ENCODE data around the gene CRTAC1. TPM values are rescaled to one million over a fixed set of nuclear protein-coding genes. Genes with fewer than 3 reads are reported as not detected.
A peak's percentile ranks its signal among the peaks of the same experiment; 100 is the strongest.

Gene CRTAC1
- total and polyA plus RNA-seq, 9 of the 15 experiments (the other 6 are each of a cell fraction or from before 2014, with no cell fraction given), result not detected

- TF ChIP-seq ZNF644 (tag; IDR thresholded peaks at IDR 0.05; ENCODE audit: low read depth), result no peak
- no peak for TF ChIP-seq SREBF1 (IDR thresholded peaks at IDR 0.05; ENCODE audit: borderline replicate concordance, low read depth, low read length)
- TF ChIP-seq ZNF24 (IDR thresholded peaks at IDR 0.05), result no peak; the same call in 1 of the 2 replicates
- no peak for TF ChIP-seq USF1 (CRISPR knock-in tag; IDR thresholded peaks at IDR 0.05)
- TF ChIP-seq FOSL1 (tag; conservative IDR thresholded peaks at IDR 0.05), result peak; percentile 86
- no peak for TF ChIP-seq NRF1 (conservative IDR thresholded peaks at IDR 0.05 in 1 of 2, IDR thresholded peaks at IDR 0.05 in 1 of 2)
- TF ChIP-seq TAL1 (IDR thresholded peaks at IDR 0.05), result peak; percentile 67
- peak in 1 of 2 experiments; percentile 54; a peak in 1 of 4 replicates for TF ChIP-seq RCOR1 (IDR thresholded peaks at IDR 0.05; ENCODE audit: borderline replicate concordance in 1 of 2, low read depth in 2 of 2, low read length in 2 of 2)
- no peak for TF ChIP-seq FOXP1 (CRISPR knock-in tag; IDR thresholded peaks at IDR 0.05)
- peak; percentile 75 for TF ChIP-seq BCOR (IDR thresholded peaks at IDR 0.05)
- peak; percentile 71 for TF ChIP-seq NCOR1 (IDR thresholded peaks at IDR 0.05)
- peak; percentile 44; the same call in 1 of the 2 replicates for TF ChIP-seq ETV5 (CRISPR knock-in tag; IDR thresholded peaks at IDR 0.05; ENCODE audit: low read depth)
- TF ChIP-seq, protein P1, sequence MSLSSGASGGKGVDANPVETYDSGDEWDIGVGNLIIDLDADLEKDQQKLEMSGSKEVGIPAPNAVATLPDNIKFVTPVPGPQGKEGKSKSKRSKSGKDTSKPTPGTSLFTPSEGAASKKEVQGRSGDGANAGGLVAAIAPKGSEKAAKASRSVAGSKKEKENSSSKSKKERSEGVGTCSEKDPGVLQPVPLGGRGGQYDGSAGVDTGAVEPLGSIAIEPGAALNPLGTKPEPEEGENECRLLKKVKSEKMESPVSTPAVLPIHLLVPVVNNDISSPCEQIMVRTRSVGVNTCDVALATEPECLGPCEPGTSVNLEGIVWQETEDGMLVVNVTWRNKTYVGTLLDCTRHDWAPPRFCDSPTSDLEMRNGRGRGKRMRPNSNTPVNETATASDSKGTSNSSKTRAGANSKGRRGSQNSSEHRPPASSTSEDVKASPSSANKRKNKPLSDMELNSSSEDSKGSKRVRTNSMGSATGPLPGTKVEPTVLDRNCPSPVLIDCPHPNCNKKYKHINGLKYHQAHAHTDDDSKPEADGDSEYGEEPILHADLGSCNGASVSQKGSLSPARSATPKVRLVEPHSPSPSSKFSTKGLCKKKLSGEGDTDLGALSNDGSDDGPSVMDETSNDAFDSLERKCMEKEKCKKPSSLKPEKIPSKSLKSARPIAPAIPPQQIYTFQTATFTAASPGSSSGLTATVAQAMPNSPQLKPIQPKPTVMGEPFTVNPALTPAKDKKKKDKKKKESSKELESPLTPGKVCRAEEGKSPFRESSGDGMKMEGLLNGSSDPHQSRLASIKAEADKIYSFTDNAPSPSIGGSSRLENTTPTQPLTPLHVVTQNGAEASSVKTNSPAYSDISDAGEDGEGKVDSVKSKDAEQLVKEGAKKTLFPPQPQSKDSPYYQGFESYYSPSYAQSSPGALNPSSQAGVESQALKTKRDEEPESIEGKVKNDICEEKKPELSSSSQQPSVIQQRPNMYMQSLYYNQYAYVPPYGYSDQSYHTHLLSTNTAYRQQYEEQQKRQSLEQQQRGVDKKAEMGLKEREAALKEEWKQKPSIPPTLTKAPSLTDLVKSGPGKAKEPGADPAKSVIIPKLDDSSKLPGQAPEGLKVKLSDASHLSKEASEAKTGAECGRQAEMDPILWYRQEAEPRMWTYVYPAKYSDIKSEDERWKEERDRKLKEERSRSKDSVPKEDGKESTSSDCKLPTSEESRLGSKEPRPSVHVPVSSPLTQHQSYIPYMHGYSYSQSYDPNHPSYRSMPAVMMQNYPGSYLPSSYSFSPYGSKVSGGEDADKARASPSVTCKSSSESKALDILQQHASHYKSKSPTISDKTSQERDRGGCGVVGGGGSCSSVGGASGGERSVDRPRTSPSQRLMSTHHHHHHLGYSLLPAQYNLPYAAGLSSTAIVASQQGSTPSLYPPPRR (CRISPR knock-in tag; IDR thresholded peaks at IDR 0.05; ENCODE audit: borderline replicate concordance), result no peak
- no peak for TF ChIP-seq POLR2B (IDR thresholded peaks at IDR 0.05; ENCODE audit: low read depth, partially characterized antibody)
- peak; percentile 70 for TF ChIP-seq CBFA2T2 (conservative IDR thresholded peaks at IDR 0.05)
- TF ChIP-seq, protein P2, sequence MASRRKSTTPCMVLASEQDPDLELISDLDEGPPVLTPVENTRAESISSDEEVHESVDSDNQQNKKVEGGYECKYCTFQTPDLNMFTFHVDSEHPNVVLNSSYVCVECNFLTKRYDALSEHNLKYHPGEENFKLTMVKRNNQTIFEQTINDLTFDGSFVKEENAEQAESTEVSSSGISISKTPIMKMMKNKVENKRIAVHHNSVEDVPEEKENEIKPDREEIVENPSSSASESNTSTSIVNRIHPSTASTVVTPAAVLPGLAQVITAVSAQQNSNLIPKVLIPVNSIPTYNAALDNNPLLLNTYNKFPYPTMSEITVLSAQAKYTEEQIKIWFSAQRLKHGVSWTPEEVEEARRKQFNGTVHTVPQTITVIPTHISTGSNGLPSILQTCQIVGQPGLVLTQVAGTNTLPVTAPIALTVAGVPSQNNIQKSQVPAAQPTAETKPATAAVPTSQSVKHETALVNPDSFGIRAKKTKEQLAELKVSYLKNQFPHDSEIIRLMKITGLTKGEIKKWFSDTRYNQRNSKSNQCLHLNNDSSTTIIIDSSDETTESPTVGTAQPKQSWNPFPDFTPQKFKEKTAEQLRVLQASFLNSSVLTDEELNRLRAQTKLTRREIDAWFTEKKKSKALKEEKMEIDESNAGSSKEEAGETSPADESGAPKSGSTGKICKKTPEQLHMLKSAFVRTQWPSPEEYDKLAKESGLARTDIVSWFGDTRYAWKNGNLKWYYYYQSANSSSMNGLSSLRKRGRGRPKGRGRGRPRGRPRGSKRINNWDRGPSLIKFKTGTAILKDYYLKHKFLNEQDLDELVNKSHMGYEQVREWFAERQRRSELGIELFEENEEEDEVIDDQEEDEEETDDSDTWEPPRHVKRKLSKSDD (conservative IDR thresholded peaks at IDR 0.05; ENCODE audit: low read length), result no peak
These were observed 143.0 kb downstream of the CRTAC1 start (continued) for GRCh38 chr10:97887399-97887798.
